WTC11 (cell line): Measurements from ENCODE around the gene CBX2. TPM values are rescaled to one million over a fixed set of nuclear protein-coding genes. Genes with fewer than 3 reads are reported as not detected.

ENCODE experiments used
- ATAC-seq: fragments of 200-7000 bp; cut with Tn5 transposase; 2 replicates; pipeline ENCODE4 v1.10.0; 2021; ENCODE audit warnings: mild to moderate bottlenecking, moderate library complexity
- CTCF ChIA-PET: fragments of 300-600 bp; sonication (Branson Sonifier 250); formaldehyde crosslinking; loops from one replicate; lab custom pipeline; 2021; ENCODE audit warnings: antibody characterized with exemption; lab: Charles Lee
- POLR2A ChIA-PET: fragments of 350-600 bp; sonication (Branson Sonifier 250); formaldehyde crosslinking; loops from one replicate; lab custom pipeline; 2021; ENCODE audit warnings: antibody characterized with exemption; lab: Charles Lee
- DNase-seq: peaks from one replicate; pipeline ENCODE4 v3.0.0; 2021; ENCODE audit warnings: low spot score
- H3K27ac Mint-ChIP-seq: 2 replicates; pipeline ENCODE4 v1.8.0; 2021; ENCODE audit warnings: mixed read lengths
- H3K27me3 Mint-ChIP-seq: 2 replicates; pipeline ENCODE4 v1.8.0; 2021; ENCODE audit warnings: low read depth, mild to moderate bottlenecking, moderate library complexity, mixed read lengths
- H3K36me3 Mint-ChIP-seq: 2 replicates; pipeline ENCODE4 v1.8.0; 2021; ENCODE audit warnings: mixed read lengths
- H3K4me1 Mint-ChIP-seq: 2 replicates; pipeline ENCODE4 v1.8.0; 2022; ENCODE audit warnings: mixed read lengths
- H3K4me3 Mint-ChIP-seq: 2 replicates; pipeline ENCODE4 v1.8.0; 2021; ENCODE audit warnings: mild to moderate bottlenecking, moderate library complexity, mixed read lengths
- H3K9me3 Mint-ChIP-seq: 2 replicates; pipeline ENCODE4 v1.8.0; 2021; ENCODE audit warnings: mixed read lengths
- CREM ChIP-seq: sonication (generic); formaldehyde crosslinking; IDR thresholded peaks from 2 replicates; pipeline ENCODE4 v1.8.1; 2022; ENCODE audit warnings: mild to moderate bottlenecking, missing genetic modification reagents, moderate library complexity
- ESRRA ChIP-seq: sonication (generic); formaldehyde crosslinking; IDR thresholded peaks from 2 replicates; pipeline ENCODE4 v1.8.1; 2022; ENCODE audit warnings: mild to moderate bottlenecking, missing genetic modification reagents, borderline replicate concordance
- FOXP1 ChIP-seq: sonication (generic); formaldehyde crosslinking; IDR thresholded peaks from 2 replicates; pipeline ENCODE4 v1.8.0; 2022; ENCODE audit warnings: missing genetic modification reagents, mild to moderate bottlenecking, moderate library complexity, borderline replicate concordance
- GRHL2 ChIP-seq: fragments of 250-450 bp; sonication (Bioruptor Pico); IDR thresholded peaks from 2 replicates; pipeline ENCODE4 v1.8.0; 2022; ENCODE audit warnings: mild to moderate bottlenecking, moderate library complexity; ENCODE audit not compliant: insufficient replicate concordance, severe bottlenecking
- GTF2I ChIP-seq: fragments of 250-450 bp; sonication (Bioruptor Pico); conservative IDR thresholded peaks from 2 replicates; pipeline ENCODE4 v1.4.0; 2021; ENCODE audit warnings: mild to moderate bottlenecking
- NFE2L1 ChIP-seq: sonication (generic); formaldehyde crosslinking; IDR thresholded peaks from 2 replicates; pipeline ENCODE4 v1.8.1; 2023; ENCODE audit warnings: missing genetic modification reagents
- PRRX2 ChIP-seq: fragments of 250-450 bp; sonication (Bioruptor Pico); IDR thresholded peaks from 2 replicates; pipeline ENCODE4 v1.8.0; 2021; ENCODE audit warnings: mild to moderate bottlenecking
- TP53 ChIP-seq: sonication (generic); formaldehyde crosslinking; IDR thresholded peaks from 2 replicates; pipeline ENCODE4 v1.8.1; 2023; ENCODE audit warnings: mild to moderate bottlenecking, missing genetic modification reagents
- ZNF121 ChIP-seq: sonication (generic); formaldehyde crosslinking; IDR thresholded peaks from 2 replicates; pipeline ENCODE4 v1.8.0; 2023; ENCODE audit warnings: missing genetic modification reagents
- ZNF138 ChIP-seq: sonication (generic); formaldehyde crosslinking; conservative IDR thresholded peaks from 2 replicates; pipeline ENCODE4 v1.8.1; 2022; ENCODE audit warnings: mild to moderate bottlenecking, moderate library complexity, missing genetic modification reagents
- ZNF317 ChIP-seq: sonication (generic); formaldehyde crosslinking; IDR thresholded peaks from 2 replicates; pipeline ENCODE4 v1.8.1; 2023; ENCODE audit warnings: low read depth, mild to moderate bottlenecking, moderate library complexity, missing genetic modification reagents, borderline replicate concordance
- ZNF671 ChIP-seq: fragments of 250-450 bp; sonication (Bioruptor Pico); IDR thresholded peaks from 2 replicates; pipeline ENCODE4 v1.8.0; 2021; ENCODE audit warnings: mild to moderate bottlenecking
- total RNA-seq: library from RNA; stranded (reverse); gene quantifications from 3 replicates; pipeline ENCODE4 v1.2.3, GENCODE V29; 2021
- TF ChIP-seq, protein P1 (sequence below): sonication (generic); formaldehyde crosslinking; IDR thresholded peaks from 2 replicates; pipeline ENCODE4 v1.8.0; 2023; ENCODE audit warnings: mild to moderate bottlenecking, missing genetic modification reagents
- TF ChIP-seq, protein P2 (sequence below): sonication (generic); formaldehyde crosslinking; IDR thresholded peaks from 2 replicates; pipeline ENCODE4 v1.8.1; 2022; ENCODE audit warnings: low read depth, missing genetic modification reagents, borderline replicate concordance
- TF ChIP-seq, protein P3 (sequence below): sonication (generic); formaldehyde crosslinking; IDR thresholded peaks from 2 replicates; pipeline ENCODE4 v1.8.0; 2023; ENCODE audit warnings: missing genetic modification reagents, mild to moderate bottlenecking, borderline replicate concordance
- TF ChIP-seq, protein P4 (sequence below): fragments of 250-450 bp; sonication (Bioruptor Pico); IDR thresholded peaks from 2 replicates; pipeline ENCODE4 v1.8.0; 2021; ENCODE audit warnings: mild to moderate bottlenecking
- TF ChIP-seq, protein P5 (sequence below): sonication (generic); formaldehyde crosslinking; conservative IDR thresholded peaks from 2 replicates; pipeline ENCODE4 v1.8.1; 2023; ENCODE audit warnings: mild to moderate bottlenecking, low read depth, missing genetic modification reagents, moderate library complexity
- TF ChIP-seq, protein P6 (sequence below): sonication (generic); formaldehyde crosslinking; IDR thresholded peaks from 2 replicates; pipeline ENCODE4 v1.8.1; 2023; ENCODE audit warnings: mild to moderate bottlenecking, missing genetic modification reagents
- TF ChIP-seq, protein P7 (sequence below): sonication (generic); formaldehyde crosslinking; conservative IDR thresholded peaks from 2 replicates; pipeline ENCODE4 v1.8.1; 2022; ENCODE audit warnings: mild to moderate bottlenecking, missing genetic modification reagents

CBX2 gene
- total RNA-seq, 1 experiment from 2014 or later: 85.5 TPM

DNA sequence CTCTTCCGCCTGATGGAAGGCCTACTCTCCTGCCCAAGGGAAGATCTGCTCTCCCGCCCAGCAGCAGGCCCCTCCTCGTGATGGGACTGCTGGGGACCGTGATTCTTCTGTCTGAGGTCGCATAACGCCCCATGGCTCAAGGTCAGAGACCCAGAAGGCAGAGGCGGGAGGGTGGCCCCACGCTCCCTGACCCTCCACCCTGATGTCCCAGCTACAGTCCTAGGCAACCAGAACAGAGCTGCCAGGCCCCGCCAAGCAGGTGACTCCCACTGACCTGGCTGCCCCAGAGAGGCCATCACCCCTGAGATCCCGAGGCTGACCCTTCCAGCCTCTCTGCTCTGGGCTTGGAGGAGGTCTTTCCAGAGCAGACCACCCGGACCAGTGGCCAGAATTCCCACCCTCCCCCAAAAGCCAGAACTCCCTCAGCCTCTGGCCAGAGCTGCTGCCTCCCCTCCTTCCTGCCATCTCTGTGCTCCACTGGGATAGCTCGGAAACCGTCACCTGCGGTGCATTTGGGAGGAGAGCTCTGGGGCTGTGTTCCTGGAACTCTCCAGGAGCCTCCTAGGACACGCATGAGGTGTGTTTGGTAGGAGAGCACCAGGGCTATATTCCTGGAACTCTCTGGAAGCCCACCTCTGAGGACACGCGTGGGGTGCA is 39.9 kb upstream of the CBX2 start (continued):
- TF ChIP-seq, protein P1, sequence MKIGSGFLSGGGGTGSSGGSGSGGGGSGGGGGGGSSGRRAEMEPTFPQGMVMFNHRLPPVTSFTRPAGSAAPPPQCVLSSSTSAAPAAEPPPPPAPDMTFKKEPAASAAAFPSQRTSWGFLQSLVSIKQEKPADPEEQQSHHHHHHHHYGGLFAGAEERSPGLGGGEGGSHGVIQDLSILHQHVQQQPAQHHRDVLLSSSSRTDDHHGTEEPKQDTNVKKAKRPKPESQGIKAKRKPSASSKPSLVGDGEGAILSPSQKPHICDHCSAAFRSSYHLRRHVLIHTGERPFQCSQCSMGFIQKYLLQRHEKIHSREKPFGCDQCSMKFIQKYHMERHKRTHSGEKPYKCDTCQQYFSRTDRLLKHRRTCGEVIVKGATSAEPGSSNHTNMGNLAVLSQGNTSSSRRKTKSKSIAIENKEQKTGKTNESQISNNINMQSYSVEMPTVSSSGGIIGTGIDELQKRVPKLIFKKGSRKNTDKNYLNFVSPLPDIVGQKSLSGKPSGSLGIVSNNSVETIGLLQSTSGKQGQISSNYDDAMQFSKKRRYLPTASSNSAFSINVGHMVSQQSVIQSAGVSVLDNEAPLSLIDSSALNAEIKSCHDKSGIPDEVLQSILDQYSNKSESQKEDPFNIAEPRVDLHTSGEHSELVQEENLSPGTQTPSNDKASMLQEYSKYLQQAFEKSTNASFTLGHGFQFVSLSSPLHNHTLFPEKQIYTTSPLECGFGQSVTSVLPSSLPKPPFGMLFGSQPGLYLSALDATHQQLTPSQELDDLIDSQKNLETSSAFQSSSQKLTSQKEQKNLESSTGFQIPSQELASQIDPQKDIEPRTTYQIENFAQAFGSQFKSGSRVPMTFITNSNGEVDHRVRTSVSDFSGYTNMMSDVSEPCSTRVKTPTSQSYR (CRISPR knock-in tag): no peak
- TF ChIP-seq, protein P2, sequence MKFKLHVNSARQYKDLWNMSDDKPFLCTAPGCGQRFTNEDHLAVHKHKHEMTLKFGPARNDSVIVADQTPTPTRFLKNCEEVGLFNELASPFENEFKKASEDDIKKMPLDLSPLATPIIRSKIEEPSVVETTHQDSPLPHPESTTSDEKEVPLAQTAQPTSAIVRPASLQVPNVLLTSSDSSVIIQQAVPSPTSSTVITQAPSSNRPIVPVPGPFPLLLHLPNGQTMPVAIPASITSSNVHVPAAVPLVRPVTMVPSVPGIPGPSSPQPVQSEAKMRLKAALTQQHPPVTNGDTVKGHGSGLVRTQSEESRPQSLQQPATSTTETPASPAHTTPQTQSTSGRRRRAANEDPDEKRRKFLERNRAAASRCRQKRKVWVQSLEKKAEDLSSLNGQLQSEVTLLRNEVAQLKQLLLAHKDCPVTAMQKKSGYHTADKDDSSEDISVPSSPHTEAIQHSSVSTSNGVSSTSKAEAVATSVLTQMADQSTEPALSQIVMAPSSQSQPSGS (CRISPR knock-in tag): no peak
- TF ChIP-seq PRRX2 (CRISPR knock-in tag) (no peak), ZNF317 (CRISPR knock-in tag) (no peak)

DNA sequence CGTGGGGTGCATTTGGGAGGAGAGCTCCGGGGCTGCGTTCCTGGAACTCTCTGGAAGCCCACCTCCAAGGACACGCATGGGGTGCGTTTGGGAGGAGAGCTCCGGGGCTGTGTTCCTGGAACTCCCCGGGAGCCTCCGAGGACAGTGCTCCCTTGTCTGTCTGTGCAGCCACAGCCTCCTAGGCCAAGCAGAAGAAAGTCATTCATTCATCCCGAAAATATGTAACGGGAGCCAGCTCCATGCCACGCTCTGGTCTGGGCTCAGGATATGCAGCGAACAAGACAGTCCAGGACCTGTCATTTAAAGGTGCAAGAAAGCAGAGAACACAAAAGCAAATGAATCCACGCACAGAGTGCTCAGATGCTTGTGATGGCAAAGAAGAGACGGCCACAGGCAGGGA is 39.3 kb upstream of the CBX2 start:
- no peaks in the 10 kb centered on the region for H3K36me3 Mint-ChIP-seq
- H3K4me1 Mint-ChIP-seq: no peaks in the 10 kb centered on the region
- H3K9me3 Mint-ChIP-seq: no peaks in the 10 kb centered on the region
- POLR2A ChIA-PET: no interaction called here
- H3K27me3 Mint-ChIP-seq: peaks cover 40% of the 10 kb centered on the region
- no peak for ATAC-seq
- no peak overlapping the region for H3K4me3 Mint-ChIP-seq
- no peak for TF ChIP-seq ZNF671
- no peak for TF ChIP-seq GTF2I (CRISPR knock-in tag)
- no peak for TF ChIP-seq TP53
- TF ChIP-seq, protein P3, sequence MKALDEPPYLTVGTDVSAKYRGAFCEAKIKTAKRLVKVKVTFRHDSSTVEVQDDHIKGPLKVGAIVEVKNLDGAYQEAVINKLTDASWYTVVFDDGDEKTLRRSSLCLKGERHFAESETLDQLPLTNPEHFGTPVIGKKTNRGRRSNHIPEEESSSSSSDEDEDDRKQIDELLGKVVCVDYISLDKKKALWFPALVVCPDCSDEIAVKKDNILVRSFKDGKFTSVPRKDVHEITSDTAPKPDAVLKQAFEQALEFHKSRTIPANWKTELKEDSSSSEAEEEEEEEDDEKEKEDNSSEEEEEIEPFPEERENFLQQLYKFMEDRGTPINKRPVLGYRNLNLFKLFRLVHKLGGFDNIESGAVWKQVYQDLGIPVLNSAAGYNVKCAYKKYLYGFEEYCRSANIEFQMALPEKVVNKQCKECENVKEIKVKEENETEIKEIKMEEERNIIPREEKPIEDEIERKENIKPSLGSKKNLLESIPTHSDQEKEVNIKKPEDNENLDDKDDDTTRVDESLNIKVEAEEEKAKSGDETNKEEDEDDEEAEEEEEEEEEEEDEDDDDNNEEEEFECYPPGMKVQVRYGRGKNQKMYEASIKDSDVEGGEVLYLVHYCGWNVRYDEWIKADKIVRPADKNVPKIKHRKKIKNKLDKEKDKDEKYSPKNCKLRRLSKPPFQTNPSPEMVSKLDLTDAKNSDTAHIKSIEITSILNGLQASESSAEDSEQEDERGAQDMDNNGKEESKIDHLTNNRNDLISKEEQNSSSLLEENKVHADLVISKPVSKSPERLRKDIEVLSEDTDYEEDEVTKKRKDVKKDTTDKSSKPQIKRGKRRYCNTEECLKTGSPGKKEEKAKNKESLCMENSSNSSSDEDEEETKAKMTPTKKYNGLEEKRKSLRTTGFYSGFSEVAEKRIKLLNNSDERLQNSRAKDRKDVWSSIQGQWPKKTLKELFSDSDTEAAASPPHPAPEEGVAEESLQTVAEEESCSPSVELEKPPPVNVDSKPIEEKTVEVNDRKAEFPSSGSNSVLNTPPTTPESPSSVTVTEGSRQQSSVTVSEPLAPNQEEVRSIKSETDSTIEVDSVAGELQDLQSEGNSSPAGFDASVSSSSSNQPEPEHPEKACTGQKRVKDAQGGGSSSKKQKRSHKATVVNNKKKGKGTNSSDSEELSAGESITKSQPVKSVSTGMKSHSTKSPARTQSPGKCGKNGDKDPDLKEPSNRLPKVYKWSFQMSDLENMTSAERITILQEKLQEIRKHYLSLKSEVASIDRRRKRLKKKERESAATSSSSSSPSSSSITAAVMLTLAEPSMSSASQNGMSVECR (CRISPR knock-in tag): no peak
- no peak for TF ChIP-seq ESRRA
- TF ChIP-seq, protein P4, sequence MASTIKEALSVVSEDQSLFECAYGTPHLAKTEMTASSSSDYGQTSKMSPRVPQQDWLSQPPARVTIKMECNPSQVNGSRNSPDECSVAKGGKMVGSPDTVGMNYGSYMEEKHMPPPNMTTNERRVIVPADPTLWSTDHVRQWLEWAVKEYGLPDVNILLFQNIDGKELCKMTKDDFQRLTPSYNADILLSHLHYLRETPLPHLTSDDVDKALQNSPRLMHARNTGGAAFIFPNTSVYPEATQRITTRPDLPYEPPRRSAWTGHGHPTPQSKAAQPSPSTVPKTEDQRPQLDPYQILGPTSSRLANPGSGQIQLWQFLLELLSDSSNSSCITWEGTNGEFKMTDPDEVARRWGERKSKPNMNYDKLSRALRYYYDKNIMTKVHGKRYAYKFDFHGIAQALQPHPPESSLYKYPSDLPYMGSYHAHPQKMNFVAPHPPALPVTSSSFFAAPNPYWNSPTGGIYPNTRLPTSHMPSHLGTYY: no peak
- TF ChIP-seq NFE2L1 (CRISPR knock-in tag): no peak
- TF ChIP-seq, protein P5, sequence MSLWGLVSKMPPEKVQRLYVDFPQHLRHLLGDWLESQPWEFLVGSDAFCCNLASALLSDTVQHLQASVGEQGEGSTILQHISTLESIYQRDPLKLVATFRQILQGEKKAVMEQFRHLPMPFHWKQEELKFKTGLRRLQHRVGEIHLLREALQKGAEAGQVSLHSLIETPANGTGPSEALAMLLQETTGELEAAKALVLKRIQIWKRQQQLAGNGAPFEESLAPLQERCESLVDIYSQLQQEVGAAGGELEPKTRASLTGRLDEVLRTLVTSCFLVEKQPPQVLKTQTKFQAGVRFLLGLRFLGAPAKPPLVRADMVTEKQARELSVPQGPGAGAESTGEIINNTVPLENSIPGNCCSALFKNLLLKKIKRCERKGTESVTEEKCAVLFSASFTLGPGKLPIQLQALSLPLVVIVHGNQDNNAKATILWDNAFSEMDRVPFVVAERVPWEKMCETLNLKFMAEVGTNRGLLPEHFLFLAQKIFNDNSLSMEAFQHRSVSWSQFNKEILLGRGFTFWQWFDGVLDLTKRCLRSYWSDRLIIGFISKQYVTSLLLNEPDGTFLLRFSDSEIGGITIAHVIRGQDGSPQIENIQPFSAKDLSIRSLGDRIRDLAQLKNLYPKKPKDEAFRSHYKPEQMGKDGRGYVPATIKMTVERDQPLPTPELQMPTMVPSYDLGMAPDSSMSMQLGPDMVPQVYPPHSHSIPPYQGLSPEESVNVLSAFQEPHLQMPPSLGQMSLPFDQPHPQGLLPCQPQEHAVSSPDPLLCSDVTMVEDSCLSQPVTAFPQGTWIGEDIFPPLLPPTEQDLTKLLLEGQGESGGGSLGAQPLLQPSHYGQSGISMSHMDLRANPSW: no peak
- no peak for TF ChIP-seq ZNF138 (CRISPR knock-in tag)
- TF ChIP-seq, protein P6, sequence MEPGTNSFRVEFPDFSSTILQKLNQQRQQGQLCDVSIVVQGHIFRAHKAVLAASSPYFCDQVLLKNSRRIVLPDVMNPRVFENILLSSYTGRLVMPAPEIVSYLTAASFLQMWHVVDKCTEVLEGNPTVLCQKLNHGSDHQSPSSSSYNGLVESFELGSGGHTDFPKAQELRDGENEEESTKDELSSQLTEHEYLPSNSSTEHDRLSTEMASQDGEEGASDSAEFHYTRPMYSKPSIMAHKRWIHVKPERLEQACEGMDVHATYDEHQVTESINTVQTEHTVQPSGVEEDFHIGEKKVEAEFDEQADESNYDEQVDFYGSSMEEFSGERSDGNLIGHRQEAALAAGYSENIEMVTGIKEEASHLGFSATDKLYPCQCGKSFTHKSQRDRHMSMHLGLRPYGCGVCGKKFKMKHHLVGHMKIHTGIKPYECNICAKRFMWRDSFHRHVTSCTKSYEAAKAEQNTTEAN (CRISPR knock-in tag): no peak
- no peak for TF ChIP-seq ZNF121 (CRISPR knock-in tag)
- no peak for TF ChIP-seq FOXP1 (CRISPR knock-in tag)
- TF ChIP-seq, protein P7, sequence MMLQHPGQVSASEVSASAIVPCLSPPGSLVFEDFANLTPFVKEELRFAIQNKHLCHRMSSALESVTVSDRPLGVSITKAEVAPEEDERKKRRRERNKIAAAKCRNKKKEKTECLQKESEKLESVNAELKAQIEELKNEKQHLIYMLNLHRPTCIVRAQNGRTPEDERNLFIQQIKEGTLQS (CRISPR knock-in tag): no peak
- no peak for TF ChIP-seq GRHL2 (CRISPR knock-in tag)
- no peak for TF ChIP-seq CREM (CRISPR knock-in tag)
- TF ChIP-seq, all 79 proteins: peak for 0
- H3K27ac Mint-ChIP-seq: no peak overlapping the region
- CTCF ChIA-PET: interaction anchor here (0.7 to 9.3 kb wide), 5 partner anchors 16 to 97 kb away, joined by 3 to 165 read pairs (median 4); no protein-coding TSS in a partner anchor
- DNase-seq: no peak
